Thymus (tissue), 11 donors: ENCODE measurements around the gene CNKSR3. TPM values are rescaled to one million over a fixed set of nuclear protein-coding genes. Genes with fewer than 3 reads are reported as not detected.

ENCODE experiments used
- DNase-seq, 9 donors: peaks; one replicate each; pipeline ENCODE4 v3.0.0-alpha.2; 2013; ENCODE audit warnings: low spot score in 9 of 9, low read depth in 6 of 9, missing footprints in 1 of 9
- H3K27ac ChIP-seq, 2 donors: one replicate each; pipeline ENCODE4 v1.5.1; 2013; ENCODE audit warnings: control low read depth in 1 of 2, low read depth in 1 of 2, low read length in 1 of 2, mild to moderate bottlenecking in 1 of 2, moderate library complexity in 1 of 2
- H3K27me3 ChIP-seq, 2 donors: one replicate each; pipeline ENCODE4 v1.5.1; 2013; ENCODE audit warnings: low read length in 1 of 2; ENCODE audit not compliant: control insufficient read depth in 2 of 2, insufficient read depth in 1 of 2
- H3K36me3 ChIP-seq, 2 donors: one replicate each; pipeline ENCODE4 v1.5.1; 2013; ENCODE audit warnings: low read length in 1 of 2, mild to moderate bottlenecking in 1 of 2, moderate library complexity in 1 of 2; ENCODE audit not compliant: control insufficient read depth in 2 of 2, insufficient read depth in 2 of 2
- H3K4me1 ChIP-seq, 2 donors: one replicate each; pipeline ENCODE4 v1.5.1; 2013; ENCODE audit warnings: low read length in 2 of 2; ENCODE audit not compliant: control insufficient read depth in 2 of 2, insufficient read depth in 2 of 2
- H3K4me3 ChIP-seq, 2 donors: one replicate each; pipeline ENCODE4 v1.5.1; 2013; ENCODE audit warnings: low read length in 2 of 2, control low read depth in 1 of 2, mild to moderate bottlenecking in 1 of 2
- H3K9me3 ChIP-seq, 2 donors: one replicate each; pipeline ENCODE4 v1.5.1; 2013; ENCODE audit warnings: low read length in 1 of 2, mild to moderate bottlenecking in 1 of 2; ENCODE audit not compliant: control insufficient read depth in 2 of 2, insufficient read depth in 1 of 2
- WGBS: extraction: QIAGEN DNeasy Blood & Tissue Kit; methylation state at CpG from one replicate; pipeline ENCODE4 v1.1.7; 2013; 5-methylcytosine and 5-hydroxymethylcytosine counted together
- polyA plus RNA-seq: library from polyadenylated mRNA; stranded (reverse); fragments of 200-250 nt; gene quantifications from one replicate; pipeline ENCODE4 v1.2.3, GENCODE V29; 2013
- total RNA-seq: library from RNA; stranded (reverse); fragments of 120-200 nt; gene quantifications from one replicate; pipeline ENCODE4 v1.2.4, GENCODE V29; 2013
- donor health status: healthy.

CNKSR3 gene
- total and polyA plus RNA-seq, 2 donors: 5.4 to 8.2 TPM

DNA sequence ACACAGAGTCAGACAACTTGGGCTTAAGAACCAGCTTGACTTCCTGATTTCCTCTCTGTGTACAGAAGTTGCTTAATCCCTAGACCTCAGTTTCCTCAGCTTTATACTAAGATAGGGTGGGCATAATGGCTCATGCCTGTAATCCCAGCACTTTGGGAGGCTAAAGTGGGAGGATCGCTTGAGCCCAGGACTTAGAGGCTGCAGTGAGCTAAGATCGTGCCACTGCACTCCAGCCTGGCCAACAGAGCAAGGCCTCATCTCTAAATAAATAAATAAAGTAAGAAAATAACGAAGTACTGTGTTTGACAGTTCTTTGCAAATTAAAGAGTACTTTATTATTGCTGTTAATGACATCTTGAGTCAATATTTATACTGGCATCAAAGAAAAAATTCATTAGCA lies 41.7 kb downstream of the CNKSR3 start:
- H3K4me3 ChIP-seq: no peak overlapping the region
- DNase-seq: no peak
- H3K27ac ChIP-seq: no peak overlapping the region
- H3K4me1 ChIP-seq: peaks cover 0 to 4% of the 10 kb centered on the region in 2 donors
- no peaks in the 10 kb centered on the region for H3K27me3 ChIP-seq
- no peaks in the 10 kb centered on the region for H3K9me3 ChIP-seq
- no peaks in the 10 kb centered on the region for H3K36me3 ChIP-seq
- 96% methylated on average over 3 of the region's 3 CpGs for WGBS

DNA sequence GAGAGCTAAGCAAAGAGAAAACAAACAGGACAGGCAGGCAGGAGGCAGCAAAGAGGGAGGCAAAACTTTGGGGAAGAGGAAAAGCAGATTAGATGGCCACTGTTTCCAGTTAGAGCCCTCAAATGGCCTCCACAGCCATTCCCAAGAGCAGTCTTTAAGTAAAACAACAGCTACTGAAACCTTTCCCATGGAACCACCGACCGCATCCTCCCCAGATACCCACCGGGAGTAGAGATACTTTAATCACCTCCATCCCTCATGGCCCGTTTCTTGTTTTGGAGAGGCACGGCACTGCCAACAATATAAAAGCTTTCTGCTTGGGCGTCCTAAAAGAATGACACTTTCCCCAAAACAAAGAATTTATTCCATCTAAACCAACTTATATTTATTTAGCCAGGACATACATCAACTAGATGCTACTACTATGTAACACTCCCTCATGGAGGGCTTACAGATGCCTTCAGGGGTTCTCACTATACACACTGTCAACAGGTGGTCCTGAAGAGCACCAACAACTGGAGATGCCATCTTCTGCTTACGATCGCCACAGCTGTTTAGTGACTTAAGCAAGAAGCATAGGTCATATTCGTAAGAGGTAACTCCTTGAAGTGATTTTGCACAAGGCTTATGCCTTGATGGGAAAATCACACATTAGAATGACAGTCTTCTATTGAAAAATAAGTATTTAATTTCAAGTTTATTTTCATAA lies 43.4 kb downstream of the CNKSR3 start:
- H3K27ac ChIP-seq: peak overlapping the region in 1 of 2 donors; percentile 52
- DNase-seq: no peak
- 75% methylated on average over 9 of the region's 9 CpGs for WGBS
- H3K27me3 ChIP-seq: no peaks in the 10 kb centered on the region
- no peaks in the 10 kb centered on the region for H3K9me3 ChIP-seq
- H3K4me1 ChIP-seq: no peaks in the 10 kb centered on the region
- H3K36me3 ChIP-seq: no peaks in the 10 kb centered on the region
- no peak overlapping the region for H3K4me3 ChIP-seq

DNA sequence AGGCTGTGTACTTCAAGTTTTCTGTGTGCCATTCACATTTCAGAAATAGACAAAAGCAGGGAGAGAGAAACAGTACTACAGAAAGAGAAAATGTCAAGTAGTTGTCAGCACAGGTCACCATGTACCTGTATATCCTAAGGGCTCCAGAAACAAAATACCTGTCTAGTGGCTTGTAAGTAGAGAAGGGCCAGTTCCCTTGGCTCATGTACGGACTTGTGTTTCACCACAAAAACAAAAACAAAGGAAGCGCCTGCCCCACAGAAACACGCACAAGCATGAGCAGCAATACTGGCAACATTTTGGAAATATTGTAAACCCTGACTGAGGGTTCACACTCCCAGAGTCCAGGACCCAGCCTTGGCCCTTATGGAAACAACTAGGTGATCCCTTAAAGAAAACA lies 44.3 kb downstream of the CNKSR3 start:
- H3K27me3 ChIP-seq: no peaks in the 10 kb centered on the region
- DNase-seq: no peak
- H3K36me3 ChIP-seq: no peaks in the 10 kb centered on the region
- peaks cover 0 to 2% of the 10 kb centered on the region in 2 donors for H3K4me1 ChIP-seq
- no peaks in the 10 kb centered on the region for H3K9me3 ChIP-seq
- 86% methylated on average over 3 of the region's 3 CpGs for WGBS
- H3K4me3 ChIP-seq: no peak overlapping the region
- peak overlapping the region in 1 of 2 donors; percentile 37 for H3K27ac ChIP-seq

DNA sequence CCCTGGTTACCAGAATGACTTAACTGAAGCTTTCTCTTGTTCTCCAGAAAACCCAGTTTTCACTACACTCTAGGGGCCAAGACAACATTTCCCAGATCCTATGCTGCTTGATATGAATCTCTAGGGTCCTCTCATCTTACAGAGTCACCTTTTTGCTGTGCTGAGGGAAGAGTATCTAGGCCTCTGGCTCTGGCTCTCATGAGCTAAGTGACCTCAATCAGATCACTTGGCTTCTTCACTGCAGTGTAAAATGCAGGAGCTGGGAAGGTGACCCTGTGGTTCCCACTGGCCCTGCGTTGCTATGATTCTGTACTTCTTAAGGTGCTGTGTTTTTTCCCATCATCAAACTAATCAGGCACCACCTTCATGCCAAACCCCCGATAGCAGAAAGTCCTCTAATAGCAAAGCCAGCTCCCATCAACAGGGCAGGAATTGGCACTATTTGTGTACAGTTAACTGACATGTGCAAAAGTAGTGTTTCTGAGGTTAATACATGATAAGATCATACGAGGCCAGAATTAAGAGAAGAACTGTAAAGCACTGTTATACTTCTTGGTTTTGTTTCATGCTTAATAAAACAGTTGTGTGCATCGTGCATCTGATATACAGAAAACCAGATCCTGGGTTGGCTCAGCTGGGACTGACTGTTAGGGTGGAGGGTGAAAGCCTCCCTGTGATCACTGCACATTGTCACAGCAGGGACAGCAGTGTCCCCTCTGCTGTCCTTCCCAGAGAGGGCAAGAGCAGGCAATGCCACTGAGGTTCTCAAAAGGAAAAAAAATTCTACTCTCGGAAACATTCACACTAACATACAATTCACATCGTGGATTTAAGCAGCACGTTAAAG lies 46.7 kb downstream of the CNKSR3 start:
- no peak overlapping the region for H3K4me3 ChIP-seq
- H3K27ac ChIP-seq: no peak overlapping the region
- H3K27me3 ChIP-seq: no peaks in the 10 kb centered on the region
- WGBS: 93% methylated on average over 7 of the region's 7 CpGs
- no peaks in the 10 kb centered on the region for H3K9me3 ChIP-seq
- H3K36me3 ChIP-seq: no peaks in the 10 kb centered on the region
- no peak for DNase-seq
- peaks cover 0 to 2% of the 10 kb centered on the region in 2 donors for H3K4me1 ChIP-seq

DNA sequence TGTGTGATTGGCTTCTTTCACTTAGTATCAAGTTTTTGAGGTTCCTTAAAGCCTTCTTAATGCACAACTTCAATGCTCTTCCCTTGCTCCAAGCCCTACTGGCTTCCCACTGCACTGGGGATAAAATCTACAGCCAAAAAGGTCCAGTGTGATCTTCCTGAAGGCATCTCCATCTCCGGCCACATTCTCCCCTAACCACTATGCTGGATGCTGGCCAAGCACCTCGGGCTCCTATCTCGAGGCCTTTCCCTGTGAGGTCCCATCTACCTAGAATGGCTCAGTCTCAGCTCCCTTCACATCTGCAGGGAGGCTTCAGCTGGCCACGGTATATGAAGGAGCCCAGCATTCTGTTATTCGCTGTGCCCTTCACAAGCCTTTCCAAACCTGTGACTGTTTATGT lies 48.1 kb downstream of the CNKSR3 start:
- no peaks in the 10 kb centered on the region for H3K36me3 ChIP-seq
- DNase-seq: no peak
- no peaks in the 10 kb centered on the region for H3K27me3 ChIP-seq
- H3K9me3 ChIP-seq: no peaks in the 10 kb centered on the region
- H3K27ac ChIP-seq: no peak overlapping the region
- peaks cover 0 to 5% of the 10 kb centered on the region in 2 donors for H3K4me1 ChIP-seq
- no peak overlapping the region for H3K4me3 ChIP-seq
- 75% methylated on average over 5 of the region's 5 CpGs for WGBS

DNA sequence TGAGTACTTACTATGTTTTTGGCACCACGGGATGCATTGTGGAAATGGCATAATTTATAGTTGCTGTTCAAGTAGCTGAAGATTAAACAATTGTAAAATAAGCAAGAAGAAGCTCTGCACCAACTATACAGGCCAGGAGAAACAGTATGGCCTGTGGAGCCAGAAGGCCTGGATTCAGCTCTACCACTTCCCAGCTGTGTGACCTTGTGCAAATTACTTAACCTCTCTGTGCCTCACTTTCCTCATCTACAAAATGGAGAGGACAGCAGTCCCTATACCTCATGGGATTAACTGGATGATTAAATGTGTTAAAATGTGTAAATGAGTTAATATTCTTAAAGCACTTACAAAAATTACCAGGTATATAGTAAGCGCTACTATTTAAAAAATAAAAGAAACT lies 49.1 kb downstream of the CNKSR3 start:
- no peaks in the 10 kb centered on the region for H3K27me3 ChIP-seq
- H3K36me3 ChIP-seq: no peaks in the 10 kb centered on the region
- H3K4me1 ChIP-seq: peaks cover 0 to 5% of the 10 kb centered on the region in 2 donors
- H3K9me3 ChIP-seq: no peaks in the 10 kb centered on the region
- no peak overlapping the region for H3K4me3 ChIP-seq
- no peak overlapping the region for H3K27ac ChIP-seq
- DNase-seq: no peak
- 97% methylated on average over 2 of the region's 2 CpGs for WGBS

DNA sequence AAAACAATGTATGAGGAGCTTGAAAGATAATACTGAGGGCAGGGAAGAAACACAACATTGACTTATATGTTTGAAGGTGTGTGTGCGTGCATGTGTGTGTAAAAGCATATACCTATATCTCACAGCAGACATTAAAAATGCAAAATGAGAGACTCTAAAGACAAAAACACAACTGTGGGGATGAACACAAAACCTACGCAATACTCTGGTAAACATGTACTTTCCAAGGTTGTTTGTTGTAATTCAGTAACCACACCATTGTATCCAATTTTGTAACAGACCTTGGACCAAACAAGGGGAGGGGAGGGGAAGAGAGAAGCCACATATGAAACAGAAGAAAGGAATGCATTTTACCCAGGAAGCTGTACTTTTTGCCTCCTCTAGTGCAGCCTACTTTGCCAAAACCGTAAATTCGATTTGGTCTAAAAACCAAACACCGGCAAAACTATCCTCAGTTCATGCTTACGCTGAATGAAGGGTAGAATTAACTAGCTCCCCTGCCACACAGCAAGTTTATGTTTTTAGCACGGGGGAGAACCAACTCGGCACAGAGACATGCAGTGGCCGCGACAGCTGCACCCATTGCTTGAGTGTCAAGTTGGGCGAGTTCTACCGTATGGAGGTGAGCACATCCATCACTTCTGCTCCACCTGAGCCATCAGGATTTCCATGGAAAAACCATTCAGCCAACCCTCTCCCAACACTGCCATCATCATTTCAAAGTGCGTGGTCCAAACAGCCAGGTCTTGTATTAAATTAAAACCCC lies 50.0 kb downstream of the CNKSR3 start:
- DNase-seq: no peak
- H3K4me1 ChIP-seq: peaks cover 0 to 5% of the 10 kb centered on the region in 2 donors
- no peak overlapping the region for H3K27ac ChIP-seq
- H3K27me3 ChIP-seq: no peaks in the 10 kb centered on the region
- no peak overlapping the region for H3K4me3 ChIP-seq
- 92% methylated on average over 13 of the region's 13 CpGs for WGBS
- no peaks in the 10 kb centered on the region for H3K36me3 ChIP-seq
- H3K9me3 ChIP-seq: no peaks in the 10 kb centered on the region

DNA sequence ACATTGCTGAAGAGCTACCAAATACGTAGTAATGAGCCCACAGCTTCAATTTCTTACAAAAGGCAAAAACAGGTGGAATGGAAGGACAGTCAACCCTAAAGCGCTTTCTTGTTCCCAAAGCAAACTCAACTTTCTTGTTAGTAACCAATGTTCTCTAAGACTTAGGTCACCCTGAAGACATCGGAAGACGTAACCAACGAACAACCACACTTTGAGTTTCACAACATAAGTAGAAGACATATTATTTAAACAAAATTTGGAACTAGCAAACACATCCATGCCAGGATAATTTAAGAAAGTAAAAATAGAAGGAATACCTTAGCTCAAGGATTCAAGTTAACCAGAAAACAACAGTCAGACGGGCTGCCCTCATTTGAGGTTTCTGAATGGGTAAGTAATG lies 51.0 kb downstream of the CNKSR3 start:
- no peaks in the 10 kb centered on the region for H3K9me3 ChIP-seq
- no peak for DNase-seq
- H3K4me3 ChIP-seq: no peak overlapping the region
- no peak overlapping the region for H3K27ac ChIP-seq
- peaks cover 0 to 5% of the 10 kb centered on the region in 2 donors for H3K4me1 ChIP-seq
- WGBS: 98% methylated on average over 6 of the region's 6 CpGs
- no peaks in the 10 kb centered on the region for H3K27me3 ChIP-seq
- H3K36me3 ChIP-seq: no peaks in the 10 kb centered on the region
